Activated CD8-positive, alpha-beta memory T cell treated with anti-CD3 and anti-CD28 coated beads, Interleukin-2, amount 50 U/mL, for 1 hour (primary cell): ENCODE measurements around the gene SMOC2.

Experiments used
- DNase-seq: peaks from one replicate; pipeline ENCODE4 v3.0.0-alpha.2; 2020; ENCODE audit errors: extremely low read depth

SMOC2 gene

GRCh38 chr6:168447282-168447681 lies 6.3 kb downstream of the SMOC2 start:
- no peak for DNase-seq

GRCh38 chr6:168447700-168448099 lies 6.7 kb downstream of the SMOC2 start:
- DNase-seq = no peak

- DNase-seq = no peak
Measured at GRCh38 chr6:168448243-168448855, 7.4 kb downstream of the SMOC2 start.

DNA sequence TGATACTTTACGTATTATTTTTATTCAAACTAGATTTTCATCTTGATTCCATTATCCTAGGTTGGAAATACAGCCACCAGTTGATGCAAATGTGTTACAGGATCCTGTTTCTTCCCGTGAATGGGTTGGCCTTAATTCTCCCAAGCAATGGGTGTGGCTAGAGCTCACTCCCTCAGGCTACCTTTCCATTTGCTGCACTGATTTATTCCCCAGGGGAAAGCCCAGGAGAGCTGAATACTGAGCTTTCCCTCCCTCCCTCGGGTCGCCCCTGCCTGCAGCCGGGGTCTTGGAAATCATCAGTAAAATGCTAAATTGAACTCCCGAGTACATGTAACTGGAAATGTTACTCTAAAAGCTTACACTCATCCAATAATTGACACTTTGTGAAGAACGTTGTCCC lies 9.9 kb downstream of the SMOC2 start:
- no peak for DNase-seq

GRCh38 chr6:168451805-168452517 lies 11.0 kb downstream of the SMOC2 start:
- DNase-seq = no peak

- no peak for DNase-seq
Measured at GRCh38 chr6:168452685-168453377, 11.8 kb downstream of the SMOC2 start.

GRCh38 chr6:168455847-168456530 lies 15.0 kb downstream of the SMOC2 start:
- no peak for DNase-seq

DNA sequence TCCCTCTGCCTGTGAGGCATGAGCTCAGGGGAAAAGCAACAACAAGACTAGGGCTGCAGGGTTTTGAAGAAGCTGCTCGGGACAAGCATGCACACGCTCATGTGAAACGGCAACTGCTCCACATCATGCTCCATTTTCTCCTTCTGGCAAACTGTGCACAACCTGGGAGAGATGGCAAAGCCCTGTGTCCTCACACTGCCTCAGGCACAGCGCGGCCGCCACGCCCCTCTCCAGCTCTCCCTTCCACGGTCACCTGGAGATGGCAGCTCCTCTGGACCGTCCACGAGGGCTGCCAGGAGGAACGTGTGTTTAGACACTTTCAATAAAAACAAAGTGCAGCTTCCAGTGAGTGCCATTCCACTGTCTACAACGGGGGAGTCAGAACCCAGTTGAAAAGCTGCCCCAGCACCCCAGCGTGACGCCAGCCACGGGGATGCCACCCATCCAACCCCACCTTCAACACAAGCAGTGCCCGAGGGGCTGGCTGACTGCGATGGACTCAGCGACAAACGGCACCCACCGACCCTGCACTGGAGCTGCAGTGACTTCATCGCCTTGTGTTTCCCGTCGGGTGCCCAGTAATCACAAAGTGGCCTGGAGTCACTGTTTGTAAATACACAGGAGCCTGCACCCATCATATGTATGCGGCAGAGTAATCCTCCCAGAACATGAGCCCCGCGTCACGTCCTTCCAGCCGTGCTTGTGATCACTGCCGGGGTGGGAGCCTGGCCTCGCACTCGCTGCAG lies 16.1 kb downstream of the SMOC2 start:
- DNase-seq = no peak

GRCh38 chr6:168457653-168457934 lies 16.6 kb downstream of the SMOC2 start:
- no peak for DNase-seq

- DNase-seq = no peak
Measured at GRCh38 chr6:168458101-168458500, 17.1 kb downstream of the SMOC2 start.

- no peak for DNase-seq
Measured at GRCh38 chr6:168459572-168459971, 18.6 kb downstream of the SMOC2 start.

DNA sequence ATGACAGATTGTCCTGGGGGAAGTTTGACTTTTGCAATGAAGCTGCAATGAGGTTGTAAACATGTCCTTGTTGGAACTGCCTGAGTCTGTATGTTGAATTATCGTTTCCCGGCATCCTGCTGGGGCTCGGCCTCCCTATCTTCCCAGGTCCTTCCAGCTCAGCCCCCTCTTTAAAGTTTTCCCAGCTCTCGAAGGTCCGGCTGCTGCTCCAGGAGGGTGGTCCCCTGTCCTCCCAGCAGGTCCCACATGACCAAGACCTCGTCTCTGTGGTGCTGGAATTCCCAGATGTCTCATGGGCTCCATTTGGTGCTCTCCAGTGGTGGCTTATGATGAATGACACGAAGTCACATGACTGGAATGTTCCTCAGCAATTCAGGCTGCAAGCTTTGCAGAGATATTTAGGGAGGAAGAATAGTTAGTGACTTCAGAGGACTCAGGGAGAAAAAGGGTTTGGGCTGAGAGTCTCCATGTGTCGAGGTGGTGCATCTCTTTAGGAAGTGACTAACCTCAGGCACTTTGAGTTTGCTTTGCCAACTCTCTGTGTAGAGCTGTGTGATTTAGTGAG lies 21.4 kb downstream of the SMOC2 start:
- no peak for DNase-seq

- no peak for DNase-seq
Measured at GRCh38 chr6:168464546-168464945, 23.6 kb downstream of the SMOC2 start.

GRCh38 chr6:168468045-168468444 lies 27.1 kb downstream of the SMOC2 start:
- no peak for DNase-seq

- DNase-seq = no peak
Measured at GRCh38 chr6:168469521-168469920, 28.5 kb downstream of the SMOC2 start.

DNA sequence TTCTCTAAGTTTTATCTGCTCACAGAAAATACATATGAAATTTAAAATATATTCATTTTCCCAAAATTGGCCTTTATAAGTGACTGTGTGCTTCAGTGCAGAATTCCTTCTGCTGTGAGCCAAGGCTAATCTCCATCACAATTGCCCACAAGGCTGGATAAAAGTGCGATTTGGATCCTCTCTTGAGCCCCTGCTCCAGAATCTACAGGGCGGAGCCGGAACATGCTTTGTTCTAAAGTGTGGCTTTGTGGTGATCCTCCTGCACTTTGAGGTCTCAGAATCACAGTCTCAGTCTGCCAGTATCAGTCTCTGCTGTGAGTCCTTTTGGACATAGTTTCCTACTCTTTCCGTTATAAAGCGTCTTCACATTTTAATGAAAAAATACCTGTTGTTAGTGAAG lies 28.9 kb downstream of the SMOC2 start:
- DNase-seq = no peak

GRCh38 chr6:168472363-168472762 lies 31.4 kb downstream of the SMOC2 start:
- DNase-seq = no peak

- DNase-seq = no peak
Measured at GRCh38 chr6:168473197-168473596, 32.2 kb downstream of the SMOC2 start.

GRCh38 chr6:168475188-168476013 lies 34.4 kb downstream of the SMOC2 start:
- no peak for DNase-seq

- DNase-seq = no peak
Measured at GRCh38 chr6:168479421-168479820, 38.4 kb downstream of the SMOC2 start.

GRCh38 chr6:168480481-168480880 lies 39.5 kb downstream of the SMOC2 start:
- no peak for DNase-seq
